HG03039 (cell line): Measurements from ENCODE around the gene RNU7-1.

Experiments used
- ATAC-seq: cut with Tn5 transposase; IDR thresholded peaks from one replicate; pipeline ENCODE4 v1.9.1; 2021; ENCODE audit warnings: mild to moderate bottlenecking, moderate library complexity; ENCODE audit not compliant: unreplicated experiment

The RNU7-1 gene

GRCh38 chr12:6917491-6918231 is 26.0 kb upstream of the RNU7-1 start:
- ATAC-seq = no peak

DNA sequence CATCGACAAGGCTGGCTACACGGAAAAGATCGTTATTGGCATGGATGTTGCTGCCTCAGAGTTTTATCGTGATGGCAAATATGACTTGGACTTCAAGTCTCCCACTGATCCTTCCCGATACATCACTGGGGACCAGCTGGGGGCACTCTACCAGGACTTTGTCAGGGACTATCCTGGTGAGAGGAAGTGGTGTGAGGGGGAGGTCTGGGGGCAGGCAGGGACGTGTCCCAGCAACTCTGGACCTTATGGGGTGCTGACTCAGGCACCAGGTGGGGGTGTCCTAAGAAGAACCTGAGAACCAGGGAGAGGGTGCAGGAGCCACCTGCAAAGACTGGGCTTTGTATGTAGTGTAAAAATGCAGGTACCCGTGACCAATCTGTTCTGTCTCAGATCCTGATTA is 24.0 kb upstream of the RNU7-1 start:
- ATAC-seq = no peak

- ATAC-seq = no peak
Observed at GRCh38 chr12:6921539-6921938, 22.1 kb upstream of the RNU7-1 start.

- no peak for ATAC-seq
Observed at GRCh38 chr12:6921996-6922946, 21.3 kb upstream of the RNU7-1 start.

- no peak for ATAC-seq
Observed at GRCh38 chr12:6923003-6923732, 20.4 kb upstream of the RNU7-1 start.

DNA sequence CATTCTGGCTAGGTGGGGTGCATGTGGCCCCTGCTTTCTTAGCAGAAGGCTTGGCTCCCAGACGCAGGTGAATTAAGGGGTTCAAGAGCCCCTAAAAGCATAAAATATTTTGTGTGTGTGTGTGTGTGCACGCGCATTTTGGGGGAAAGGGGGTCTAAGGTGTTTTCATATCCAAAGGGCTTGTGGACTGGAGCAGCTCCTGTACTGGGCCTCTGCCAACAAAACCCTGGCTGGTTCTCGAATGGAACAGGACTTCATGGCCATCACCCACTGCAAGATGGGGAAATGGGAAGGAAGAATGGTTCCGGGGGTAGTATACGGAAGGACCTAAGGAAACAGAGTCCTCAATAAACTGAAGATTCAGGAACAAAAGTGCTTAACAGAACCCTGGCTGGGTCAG is 19.8 kb upstream of the RNU7-1 start:
- ATAC-seq = no peak

- ATAC-seq = no peak
Observed at GRCh38 chr12:6925239-6925539, 18.4 kb upstream of the RNU7-1 start.

GRCh38 chr12:6925540-6926279 is 17.9 kb upstream of the RNU7-1 start:
- ATAC-seq = no peak

DNA sequence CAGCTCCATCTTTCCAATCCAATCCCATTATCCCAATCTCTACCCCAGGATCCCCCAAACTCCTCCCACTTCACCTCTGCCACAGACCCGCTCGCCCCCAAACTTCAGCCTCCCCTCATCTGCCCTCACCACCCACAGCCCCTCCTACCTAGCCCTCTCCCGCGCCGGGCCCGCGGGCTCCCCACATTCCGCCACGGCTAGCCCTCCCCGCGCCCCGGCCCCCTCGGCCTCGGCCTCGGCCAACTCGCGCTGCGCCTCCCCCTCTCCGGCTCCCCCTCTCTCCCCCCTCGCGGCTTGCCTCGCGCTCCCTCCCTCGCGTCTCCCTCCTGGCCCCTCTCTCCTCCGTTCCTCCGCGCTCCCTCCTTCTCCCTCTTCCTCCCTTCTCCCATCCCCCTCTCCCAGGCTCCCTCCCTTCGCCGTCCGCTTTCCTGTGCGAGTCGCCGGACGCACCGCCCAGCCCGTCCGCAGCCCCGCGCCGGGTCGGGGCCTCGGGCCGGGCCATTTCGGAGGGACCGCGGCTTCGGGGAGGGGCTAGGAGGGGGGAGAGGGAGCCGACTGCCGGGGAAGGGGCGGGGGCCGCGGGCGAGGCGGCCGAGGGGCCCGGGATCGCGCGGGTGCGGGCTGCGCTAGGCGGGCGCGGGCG is 16.1 kb upstream of the RNU7-1 start, which contains the start of gene ATN1:
Gene ATN1 (plus strand): TSS at position 581 of the 643 bp plus-strand sequence. CDS start 6,043 bp downstream, outside the sequence.
- ATAC-seq = no peak

- no peak for ATAC-seq
Observed at GRCh38 chr12:6928022-6928702, 15.5 kb upstream of the RNU7-1 start.

DNA sequence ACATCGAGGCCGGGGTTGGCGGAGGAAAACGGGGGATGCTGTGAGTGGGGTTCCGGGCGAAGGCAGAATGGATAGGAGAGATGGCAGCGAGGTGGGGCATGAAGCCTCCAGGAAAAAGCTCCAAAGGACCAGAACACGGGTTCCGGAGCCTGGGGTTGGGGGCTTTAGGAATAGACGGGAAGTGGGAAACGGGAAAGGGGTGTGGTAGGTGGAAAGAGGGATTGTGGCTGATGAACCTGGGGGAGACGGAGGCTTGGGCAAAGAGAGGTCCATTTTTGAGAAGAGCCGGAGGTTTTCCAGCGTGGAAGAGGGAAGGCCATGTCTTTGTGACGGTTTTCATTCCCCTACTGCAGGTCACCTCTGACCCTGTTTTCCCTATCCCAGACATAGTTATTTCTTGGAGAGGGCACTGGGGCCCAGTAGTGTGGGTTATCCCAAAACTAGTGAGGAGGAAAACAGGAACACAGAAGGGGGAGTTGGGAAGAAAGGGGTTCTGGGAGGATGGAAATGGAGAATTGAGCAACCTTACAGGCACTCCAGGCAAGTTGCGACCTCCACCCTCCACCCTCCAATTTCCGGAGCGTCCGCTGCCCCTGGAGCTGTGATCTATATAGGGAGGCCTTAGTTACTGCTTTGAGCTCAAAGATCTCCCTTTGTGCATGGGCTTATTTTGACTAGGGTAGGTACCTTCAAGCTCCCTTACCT is 14.8 kb upstream of the RNU7-1 start:
- no peak for ATAC-seq

GRCh38 chr12:6929466-6930452 is 13.9 kb upstream of the RNU7-1 start:
- ATAC-seq = no peak

- no peak for ATAC-seq
Observed at GRCh38 chr12:6932766-6933165, 10.8 kb upstream of the RNU7-1 start.

DNA sequence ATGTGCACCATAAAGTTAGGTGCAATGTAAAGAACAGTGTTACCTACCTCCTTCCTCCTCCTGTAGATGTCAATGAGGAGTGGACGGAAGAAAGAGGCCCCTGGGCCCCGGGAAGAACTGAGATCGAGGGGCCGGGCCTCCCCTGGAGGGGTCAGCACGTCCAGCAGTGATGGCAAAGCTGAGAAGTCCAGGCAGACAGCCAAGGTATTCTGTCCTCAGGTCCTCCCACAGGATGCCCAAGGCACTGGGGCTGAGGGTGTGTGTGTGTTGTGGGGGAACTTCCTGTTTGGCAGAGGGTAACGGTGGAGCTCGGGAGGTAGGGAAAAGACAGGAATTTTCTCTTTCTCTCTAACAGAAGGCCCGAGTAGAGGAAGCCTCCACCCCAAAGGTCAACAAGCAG is 9.5 kb upstream of the RNU7-1 start:
- ATAC-seq = no peak

DNA sequence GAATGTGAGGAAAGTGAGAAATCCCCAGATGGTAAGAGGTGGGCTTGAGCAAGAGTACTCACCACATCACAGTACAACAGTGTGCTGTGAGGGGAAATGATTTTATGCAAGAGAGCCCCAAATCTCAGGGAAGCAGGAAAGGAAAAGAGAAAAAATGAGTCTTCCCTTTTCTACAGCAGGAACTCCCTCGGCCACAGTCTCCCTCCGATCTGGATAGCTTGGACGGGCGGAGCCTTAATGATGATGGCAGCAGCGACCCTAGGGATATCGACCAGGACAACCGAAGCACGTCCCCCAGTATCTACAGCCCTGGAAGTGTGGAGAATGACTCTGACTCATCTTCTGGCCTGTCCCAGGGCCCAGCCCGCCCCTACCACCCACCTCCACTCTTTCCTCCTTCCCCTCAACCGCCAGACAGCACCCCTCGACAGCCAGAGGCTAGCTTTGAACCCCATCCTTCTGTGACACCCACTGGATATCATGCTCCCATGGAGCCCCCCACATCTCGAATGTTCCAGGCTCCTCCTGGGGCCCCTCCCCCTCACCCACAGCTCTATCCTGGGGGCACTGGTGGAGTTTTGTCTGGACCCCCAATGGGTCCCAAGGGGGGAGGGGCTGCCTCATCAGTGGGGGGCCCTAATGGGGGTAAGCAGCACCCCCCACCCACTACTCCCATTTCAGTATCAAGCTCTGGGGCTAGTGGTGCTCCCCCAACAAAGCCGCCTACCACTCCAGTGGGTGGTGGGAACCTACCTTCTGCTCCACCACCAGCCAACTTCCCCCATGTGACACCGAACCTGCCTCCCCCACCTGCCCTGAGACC is 8.0 kb upstream of the RNU7-1 start:
- ATAC-seq = no peak

- no peak for ATAC-seq
Observed at GRCh38 chr12:6936194-6936635, 7.4 kb upstream of the RNU7-1 start.
